HG03175 (cell line): ENCODE measurements around the gene PIEZO2.
"Not testable (repeated sequence)": the region's sequence is repeated elsewhere in the genome, so short reads cannot be mapped to it uniquely, and the experiment has no call there.

ENCODE experiments used
- ATAC-seq: cut with Tn5 transposase; IDR thresholded peaks from one replicate; pipeline ENCODE4 v1.9.1; 2021; ENCODE audit warnings: mild to moderate bottlenecking, moderate library complexity; ENCODE audit not compliant: unreplicated experiment

The PIEZO2 gene

DNA sequence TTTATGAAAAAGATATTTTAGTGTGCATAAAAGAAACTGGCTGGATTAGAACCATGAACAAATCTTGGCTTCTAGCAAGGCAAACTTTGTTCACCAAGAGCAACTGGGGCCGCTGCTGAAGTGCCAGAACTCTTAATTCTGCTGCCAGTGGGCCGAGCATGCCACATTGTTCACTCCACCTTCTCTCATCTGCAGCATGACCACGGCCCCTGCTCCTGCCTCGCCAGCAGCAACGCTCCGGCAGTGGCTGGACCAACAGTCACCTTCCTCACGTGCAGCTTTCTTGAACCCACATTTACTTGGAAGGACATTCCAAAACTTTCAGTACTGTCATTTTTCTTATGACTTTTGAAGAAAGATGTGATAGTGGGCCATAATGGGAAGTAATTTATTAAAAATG is 213.8 kb downstream of the PIEZO2 start:
- no peak for ATAC-seq

DNA sequence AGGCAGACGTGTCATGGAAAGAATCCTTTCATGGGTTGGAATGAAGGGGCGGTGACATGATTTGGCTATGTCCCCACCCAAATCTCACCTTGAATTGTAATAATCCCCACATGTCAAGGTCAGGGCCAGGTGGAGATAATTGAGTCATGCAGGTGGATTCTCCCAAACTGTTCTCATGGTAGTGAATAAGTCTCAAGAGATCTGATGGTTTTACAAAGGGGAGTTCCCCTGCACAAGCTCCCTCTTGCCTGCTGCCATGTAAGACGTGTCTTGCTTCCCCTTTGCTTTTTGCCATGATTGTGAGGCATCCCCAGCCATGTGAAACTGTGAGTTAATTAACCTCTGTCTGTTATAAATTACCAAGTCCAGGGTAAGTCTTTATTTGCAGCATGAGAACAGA is 215.7 kb downstream of the PIEZO2 start:
- not testable (repeated sequence) for ATAC-seq

DNA sequence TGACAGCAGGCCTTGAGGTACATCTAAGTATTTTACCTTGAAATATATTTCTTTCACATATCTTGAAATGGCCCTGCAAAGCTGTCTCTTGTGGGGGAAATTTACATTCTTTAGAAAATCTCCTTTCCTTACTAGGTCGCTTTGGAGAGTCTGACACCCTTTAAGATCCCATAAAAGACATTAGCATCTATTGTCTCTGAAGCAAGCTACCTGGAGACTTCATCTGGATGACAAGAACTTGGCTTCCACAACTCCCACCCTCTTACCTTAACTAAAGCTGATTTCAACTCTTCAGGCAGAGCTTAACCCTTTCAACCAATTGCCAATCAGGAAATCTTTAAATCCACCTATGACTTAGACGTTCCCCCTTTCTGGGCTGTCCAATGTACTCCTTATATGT is 219.3 kb downstream of the PIEZO2 start:
- ATAC-seq = no peak

DNA sequence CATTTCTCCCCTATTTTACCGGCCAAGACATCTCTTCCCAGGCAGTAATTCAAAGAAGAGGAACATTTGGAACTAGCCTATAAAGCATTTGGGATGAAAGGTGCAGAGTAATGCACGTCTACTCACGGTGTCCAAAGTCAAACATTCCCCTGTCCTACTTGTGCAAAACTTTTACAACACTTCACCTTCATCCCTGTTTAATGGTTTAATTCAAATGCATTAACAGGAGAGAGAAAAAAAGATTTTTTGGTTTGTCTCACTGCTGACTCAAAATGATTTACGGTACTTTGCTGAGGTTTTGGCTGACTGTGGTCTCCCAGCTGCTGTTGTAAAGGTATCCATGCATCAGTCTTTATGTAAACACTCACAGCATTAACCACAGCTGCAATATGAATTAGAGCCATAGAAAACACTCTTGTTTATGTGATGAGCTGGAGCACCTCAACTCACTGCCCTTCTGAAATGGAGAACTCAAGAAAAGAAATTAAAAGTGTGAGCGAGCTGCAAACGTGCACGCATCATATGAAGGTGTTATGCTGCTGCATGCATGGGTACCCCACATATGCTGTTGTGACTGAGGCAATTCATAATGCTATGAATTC is 220.5 kb downstream of the PIEZO2 start:
- ATAC-seq = peak; percentile 65

DNA sequence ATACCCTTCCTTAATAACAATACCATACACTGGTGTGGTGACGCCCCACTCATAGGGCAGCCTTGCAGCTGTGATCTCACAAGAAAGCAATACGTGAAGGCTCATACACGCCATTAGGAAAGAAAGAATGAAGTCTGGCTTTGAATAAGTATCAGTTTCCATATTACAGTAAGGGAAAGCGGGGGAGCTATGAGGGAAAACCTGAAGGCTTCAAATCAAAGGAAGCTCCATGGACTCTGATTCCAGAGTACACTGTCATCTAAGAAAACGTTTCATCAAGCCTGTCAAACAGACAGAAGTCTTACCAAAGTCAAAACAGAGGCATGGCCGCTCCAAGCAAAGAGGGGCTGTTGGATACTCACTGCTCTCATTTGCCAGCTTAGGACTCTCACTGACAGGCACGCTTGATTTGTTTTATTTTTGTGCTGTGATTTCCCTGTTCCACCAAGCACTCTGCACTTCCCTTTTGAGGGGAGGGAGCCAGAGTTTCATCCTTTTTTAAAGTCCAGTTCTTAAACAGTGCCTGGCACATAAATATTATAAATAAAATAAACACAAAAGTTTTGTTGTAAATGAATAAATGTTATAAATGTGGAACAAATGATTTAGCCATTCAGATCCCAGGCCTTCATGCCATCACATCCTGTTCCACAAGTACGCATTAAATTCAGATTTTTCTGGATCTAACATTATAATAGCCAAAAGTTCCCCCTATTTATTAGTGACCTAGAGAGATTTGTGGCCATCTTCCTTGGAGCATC is 221.2 kb downstream of the PIEZO2 start:
- no peak for ATAC-seq

DNA sequence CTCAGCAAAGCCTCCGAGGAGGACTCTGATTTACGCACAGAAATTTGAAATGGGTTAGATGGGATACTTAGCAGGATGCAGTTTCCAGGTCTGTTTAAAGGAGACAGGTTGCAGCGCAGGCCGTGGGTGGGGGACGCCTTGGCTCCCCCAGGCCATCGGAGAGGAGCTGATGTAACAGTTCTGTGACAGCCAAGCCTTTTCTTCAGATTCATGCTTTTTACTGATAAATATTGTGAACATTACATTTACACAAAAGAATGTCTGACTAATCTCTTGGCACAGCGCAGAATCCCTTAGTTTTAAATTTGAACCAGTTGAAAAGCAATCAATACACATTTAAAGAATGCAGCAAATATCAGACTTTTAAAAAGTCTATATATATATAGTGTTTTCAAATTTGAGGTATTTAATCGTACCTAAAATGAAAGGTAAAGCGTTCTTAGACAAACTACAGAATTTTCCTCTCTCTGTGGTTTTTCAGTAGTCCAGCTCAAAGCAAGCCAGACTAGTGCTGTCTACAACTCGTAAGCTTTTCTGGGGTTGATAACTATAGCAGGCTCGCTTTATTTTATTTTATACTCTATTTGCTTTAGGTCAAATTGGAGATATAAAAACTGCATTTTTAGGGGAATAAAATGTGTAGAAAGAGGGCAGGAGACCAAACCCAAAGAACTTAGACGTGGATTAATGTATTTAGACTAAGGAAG is 221.9 kb downstream of the PIEZO2 start:
- ATAC-seq = no peak

DNA sequence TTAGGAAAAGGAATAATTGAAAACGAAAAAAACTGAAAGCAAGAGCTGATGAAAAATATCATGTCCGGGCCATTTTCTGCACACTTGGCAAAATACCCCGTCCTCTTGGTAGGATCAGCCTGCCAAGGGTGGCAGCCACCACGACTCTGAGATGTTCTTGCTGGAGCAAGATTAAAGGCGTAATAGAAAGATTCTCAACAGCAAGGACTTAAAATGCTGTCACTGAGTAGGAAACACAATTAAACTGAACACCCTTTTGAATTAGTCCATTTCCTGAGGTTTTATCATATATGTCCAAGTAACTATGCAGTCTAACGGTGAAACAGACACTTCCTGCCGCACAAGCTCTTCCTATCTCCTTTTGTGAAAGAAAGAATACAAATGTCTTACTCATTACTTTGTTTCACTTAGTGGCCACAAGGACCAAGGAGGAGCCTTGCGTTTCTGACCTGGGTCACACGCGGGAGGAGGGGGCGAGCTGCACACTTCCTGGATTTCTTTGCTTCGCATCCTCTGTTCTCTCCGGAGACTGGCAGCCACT is 222.7 kb downstream of the PIEZO2 start:
- ATAC-seq = no peak

DNA sequence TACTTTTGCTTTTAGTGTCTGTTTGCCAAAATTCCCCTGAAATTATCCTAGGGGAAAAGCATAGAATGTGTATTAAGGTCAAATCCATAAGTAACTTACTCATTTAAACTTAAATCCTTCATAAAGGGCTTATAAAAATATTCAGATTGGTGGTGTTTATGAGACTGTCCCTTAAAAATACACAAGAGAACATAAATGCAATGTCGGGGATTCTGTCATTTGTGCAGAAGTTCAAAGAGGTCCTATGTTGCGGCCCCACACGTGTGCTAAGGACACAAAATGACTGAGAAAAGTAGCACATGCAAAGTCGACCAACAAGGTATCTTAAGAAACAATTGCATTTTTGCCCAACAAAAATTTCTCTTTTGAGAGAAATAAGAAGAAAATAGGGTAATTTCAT is 225.1 kb downstream of the PIEZO2 start:
- no peak for ATAC-seq

DNA sequence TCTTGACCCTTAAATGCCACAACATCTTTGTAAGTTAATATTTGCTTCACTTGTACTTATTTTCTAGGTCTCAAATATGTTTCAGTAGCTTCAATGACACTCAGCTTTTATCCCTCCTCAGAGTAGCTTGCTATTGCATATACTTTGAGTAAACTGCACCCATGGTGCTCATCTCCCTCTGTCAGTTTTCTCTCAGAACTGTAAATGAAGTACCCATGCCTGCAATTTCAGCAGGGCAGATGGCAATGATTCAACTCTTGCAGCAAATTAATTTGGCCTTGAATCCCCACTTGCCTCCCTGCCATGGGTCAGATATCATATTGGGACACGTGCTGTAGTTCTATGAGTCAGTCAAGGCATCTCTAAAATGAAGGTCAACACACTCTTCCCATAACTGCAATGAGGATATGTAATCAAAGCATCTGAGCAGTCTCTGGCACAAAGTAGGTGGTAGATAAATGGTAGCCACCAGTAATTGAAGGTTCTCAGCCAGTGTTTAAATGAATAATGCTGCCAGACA is 225.8 kb downstream of the PIEZO2 start:
- no peak for ATAC-seq

DNA sequence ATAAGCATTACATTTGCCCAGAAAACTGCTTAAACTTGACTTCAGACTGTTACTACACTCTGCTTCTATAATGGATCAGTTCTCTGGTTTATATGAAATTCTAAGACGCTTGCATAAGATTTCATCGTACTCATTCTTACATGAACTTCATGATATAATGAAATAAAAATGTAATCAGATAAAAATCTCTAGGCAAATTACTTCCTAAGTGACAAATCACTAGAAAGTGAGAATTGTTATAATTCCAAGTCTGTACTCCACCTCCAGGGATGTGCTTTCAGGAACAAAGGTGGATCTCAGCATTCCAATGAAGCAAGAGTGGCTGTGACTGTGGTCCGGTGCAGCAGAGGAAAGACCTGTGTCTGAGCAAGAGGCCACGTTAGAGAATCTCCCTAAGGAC is 226.2 kb downstream of the PIEZO2 start:
- ATAC-seq = no peak

DNA sequence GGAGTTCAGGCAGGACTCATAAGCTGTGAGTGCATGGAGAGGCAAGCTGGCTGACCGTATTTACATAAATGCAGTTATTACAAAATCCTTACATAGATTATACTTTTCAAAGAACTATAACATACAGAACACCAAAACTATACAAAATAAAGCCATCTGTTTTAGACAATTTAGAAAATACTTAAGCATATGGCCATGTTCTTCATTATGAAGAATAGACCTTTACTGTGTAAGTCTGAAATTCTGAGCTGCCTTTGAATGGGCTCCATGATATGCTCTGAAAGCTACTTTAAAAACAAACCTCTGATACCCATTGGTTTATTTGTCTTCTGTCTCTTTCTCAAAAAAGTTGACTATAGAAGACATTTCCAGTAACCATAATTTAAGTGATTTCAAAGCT is 226.7 kb downstream of the PIEZO2 start:
- ATAC-seq = not testable (repeated sequence)

DNA sequence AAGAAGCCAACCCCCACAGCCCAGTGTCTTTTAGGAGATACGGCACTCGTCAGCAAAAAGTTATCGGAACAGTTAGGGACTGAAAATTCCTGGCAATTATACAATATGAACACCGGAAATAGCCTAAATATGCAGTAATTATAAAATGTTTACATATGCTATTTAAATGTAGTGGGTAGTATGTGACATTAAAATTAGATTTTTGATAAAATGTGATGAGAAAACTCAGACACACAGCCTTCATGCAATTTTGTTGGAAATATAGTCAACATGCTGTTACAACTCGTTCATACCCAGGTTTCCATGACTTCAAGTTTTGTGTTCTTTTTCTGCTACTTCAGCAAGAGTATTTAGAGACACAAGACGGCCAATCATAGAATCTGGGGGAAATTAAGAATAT is 229.1 kb downstream of the PIEZO2 start:
- ATAC-seq = not testable (repeated sequence)

DNA sequence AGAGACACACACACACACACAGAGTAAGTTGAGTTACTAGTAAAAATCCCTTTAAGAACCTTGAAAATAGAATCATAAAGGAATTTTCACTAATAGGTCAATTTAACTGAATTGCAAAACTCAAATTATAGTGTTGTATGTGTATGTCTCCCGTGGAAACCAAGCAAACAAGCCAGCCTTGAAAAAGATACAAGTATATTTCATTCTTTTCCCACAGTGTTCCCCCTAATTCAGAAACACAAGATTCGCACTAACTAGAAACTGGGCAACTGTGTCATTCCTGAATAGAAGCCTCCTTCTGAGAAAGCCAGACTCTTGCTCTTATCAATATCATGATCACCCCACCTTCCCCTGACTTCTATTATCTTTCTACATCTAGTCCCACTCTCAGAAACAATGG is 229.5 kb downstream of the PIEZO2 start:
- ATAC-seq = no peak

DNA sequence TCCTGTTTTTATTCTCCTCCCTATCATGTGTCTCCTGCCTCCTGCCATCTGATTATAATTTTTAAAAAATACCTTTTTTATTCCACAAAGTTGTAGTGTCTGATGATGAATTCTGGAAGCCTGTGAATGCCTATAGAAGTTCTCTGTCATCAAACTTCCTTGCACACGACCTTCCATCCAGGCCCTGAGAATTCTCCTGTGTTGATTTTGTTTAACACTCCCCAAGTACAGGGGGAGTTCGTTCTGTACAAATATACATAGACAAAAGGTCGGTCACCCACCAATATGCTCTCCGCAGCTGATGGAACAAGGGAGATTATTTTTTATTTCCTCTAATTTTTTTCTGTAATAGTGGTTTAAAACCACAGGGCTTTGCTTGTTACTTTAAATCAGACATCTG is 232.5 kb downstream of the PIEZO2 start:
- no peak for ATAC-seq

DNA sequence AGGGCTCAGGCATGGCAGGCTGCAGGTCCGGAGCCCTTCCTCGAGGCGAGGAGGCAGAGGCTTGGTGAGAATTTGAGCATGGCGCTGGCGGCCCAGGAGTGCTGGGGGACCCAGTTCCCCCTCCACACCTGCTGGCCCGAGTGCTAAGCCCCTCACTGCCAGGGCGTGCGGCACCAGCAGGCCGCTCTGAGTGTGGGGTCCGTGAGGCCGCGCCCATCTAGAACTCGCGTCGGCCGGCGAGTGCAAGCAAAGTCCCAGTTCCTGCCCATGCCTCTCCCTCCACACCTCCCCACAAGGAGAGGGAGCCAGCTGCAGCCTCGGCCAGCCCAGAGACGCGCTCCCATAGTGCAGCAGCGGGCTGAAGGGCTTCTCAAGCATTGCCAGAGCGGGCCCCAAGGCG is 233.0 kb downstream of the PIEZO2 start:
- ATAC-seq = no peak

DNA sequence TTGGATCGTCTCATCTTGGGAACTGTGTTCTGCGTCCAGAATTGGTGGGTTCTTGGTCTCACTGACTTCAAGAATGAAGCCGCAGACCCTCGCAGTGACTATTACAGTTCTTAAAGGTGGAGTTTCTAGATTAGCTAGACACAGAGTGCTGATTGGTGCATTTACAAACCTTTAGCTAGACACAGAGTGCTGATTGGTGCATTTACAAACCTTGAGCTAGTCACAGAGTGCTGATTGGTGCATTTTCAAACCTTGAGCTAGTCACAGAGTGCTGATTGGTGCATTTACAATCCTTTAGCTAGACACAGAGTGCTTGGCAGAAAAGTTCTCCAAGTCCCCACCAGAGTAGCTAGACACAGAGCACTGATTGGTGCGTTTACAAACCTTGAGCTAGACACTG is 233.6 kb downstream of the PIEZO2 start:
- ATAC-seq = not testable (repeated sequence)

DNA sequence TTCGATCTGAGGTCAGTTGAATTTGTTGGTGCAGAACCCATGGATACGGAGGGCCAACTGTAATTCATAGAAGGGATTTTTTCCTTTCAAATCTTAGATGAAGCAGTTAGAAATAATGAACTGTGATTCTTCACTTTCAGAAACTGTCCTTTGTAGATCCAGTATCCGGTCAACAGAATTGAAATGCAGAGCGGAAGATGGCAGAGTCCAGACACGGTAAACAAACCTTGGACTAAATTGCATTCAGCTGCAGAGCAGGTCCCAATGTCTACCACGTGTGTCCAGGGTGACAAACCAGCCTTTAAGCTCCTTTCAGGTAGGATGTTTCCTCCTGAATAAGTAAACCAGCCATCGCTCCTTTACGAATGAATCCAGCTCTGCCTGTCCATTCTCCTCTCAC is 234.8 kb downstream of the PIEZO2 start:
- ATAC-seq = not testable (repeated sequence)

DNA sequence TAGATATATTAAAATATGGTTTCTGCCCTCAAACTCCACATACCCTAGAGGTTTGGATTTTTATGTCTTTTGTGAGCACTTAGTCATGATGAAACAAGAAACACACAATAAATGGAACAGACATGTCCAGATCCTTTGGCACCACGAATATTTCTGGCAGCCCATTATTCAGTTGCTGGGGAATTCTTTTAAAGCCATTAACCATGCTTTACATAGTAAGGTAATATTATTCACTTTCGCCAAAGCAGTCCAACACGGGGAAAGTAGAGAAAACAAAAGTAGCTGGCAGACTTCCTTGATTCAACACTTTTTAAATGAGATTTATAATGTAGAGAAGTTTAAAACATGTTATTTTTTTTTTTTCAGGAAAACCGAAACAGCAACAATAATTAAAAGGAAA is 235.4 kb downstream of the PIEZO2 start:
- ATAC-seq = no peak

DNA sequence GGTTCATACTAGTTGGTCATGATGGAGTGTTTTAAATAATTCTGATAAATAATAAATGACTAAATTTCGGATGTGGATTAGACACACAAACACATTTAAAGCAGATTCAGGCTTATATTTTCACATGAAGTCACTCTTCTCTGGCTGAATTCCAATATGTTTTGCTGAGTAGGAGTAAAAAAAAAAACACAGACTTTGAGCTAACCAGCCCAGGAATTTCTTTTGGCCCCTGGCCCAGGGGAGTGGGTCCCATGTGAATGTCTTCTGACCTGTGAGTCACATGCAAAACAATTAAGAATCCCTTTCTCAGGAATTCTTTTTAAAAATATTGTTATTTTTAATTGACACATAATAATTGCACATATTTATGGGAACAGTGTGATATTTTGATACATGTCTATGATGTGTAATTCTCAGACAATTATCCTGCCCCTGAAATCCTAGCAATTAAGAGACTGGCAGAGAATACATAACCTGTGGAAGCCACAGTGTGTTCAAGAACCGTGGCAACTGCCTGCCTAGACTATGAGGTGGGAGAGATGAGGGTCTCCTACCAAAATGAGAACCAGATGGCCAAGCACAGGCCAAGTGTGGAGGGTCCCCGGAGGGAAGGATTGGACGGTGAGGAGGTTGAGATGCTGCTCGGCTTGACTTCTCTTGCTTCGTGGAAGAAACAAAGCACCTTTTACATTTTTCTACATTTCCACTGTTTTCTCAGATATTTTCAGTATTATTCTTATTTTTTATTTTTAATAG is 236.4 kb downstream of the PIEZO2 start:
- ATAC-seq = no peak

DNA sequence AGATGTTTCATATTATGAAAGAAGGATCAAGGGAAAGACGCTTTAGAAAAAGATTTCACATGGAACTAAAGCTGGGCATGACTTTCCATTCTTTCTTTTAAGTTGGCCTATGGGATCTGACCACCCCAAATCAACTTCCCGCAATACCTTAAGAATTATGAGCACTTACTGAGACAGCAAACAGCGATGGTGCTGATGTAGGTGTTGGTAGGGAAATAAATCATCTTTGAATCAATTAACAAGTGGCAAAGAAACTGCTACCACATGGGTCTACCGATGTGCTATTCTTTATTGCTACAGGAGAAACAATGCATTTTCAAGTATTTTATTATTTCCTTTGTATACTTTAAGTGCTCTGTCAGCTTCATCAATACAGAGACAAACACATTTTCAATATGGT is 239.6 kb downstream of the PIEZO2 start:
- ATAC-seq = no peak

DNA sequence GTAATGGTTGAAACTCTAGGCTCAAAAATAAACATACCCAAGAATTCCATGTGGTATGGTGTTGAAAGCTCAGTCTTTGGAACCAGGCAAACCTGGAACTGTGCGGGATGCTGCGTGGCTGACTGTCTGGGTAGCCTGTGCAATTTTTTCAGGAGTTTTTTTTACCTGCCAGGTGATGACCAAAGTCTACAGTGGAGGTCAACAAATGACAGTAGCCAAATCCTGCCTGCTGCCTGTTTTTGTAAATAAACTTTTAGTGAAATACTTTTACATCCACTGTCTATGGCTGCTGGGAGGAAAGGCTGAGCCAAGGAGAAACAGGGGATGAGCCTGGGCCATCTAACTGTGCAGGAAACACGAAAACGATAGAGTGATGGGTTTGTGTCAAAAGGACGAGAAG is 240.6 kb downstream of the PIEZO2 start:
- no peak for ATAC-seq
